HL-60/S4 treated with phorbol 12-myristate 13-acetate at 8.2 ng/mL for 4 days and 3 days (cell line): ENCODE data around the gene THRB.

Source experiments
- in situ Hi-C: fragments of 300-500 bp; cut with MboI; formaldehyde crosslinking; loops from 2 replicates; pipeline ENCODE4 v1.15.0; 2022; ENCODE audit warnings: low sequenced_read_pairs

THRB gene

GRCh38 chr3:24357635-24358034, 137.0 kb downstream of the THRB start:
- in situ Hi-C loops = no loop called here

GRCh38 chr3:24355806-24356205, 138.8 kb downstream of the THRB start:
- in situ Hi-C loops = no loop called here

GRCh38 chr3:24354230-24354629, 140.4 kb downstream of the THRB start:
- in situ Hi-C loops = no loop called here

- in situ Hi-C loops = no loop called here
Measured at GRCh38 chr3:24352893-24353553, 141.6 kb downstream of the THRB start.

- in situ Hi-C loops = no loop called here
Measured at GRCh38 chr3:24351779-24352469, 142.7 kb downstream of the THRB start.

- in situ Hi-C loops = no loop called here
Measured at GRCh38 chr3:24349367-24350019, 145.2 kb downstream of the THRB start.

- in situ Hi-C loops = no loop called here
Measured at GRCh38 chr3:24348348-24348747, 146.3 kb downstream of the THRB start.

GRCh38 chr3:24344784-24345439, 149.7 kb downstream of the THRB start:
- in situ Hi-C loops = no loop called here

GRCh38 chr3:24343084-24343783, 151.4 kb downstream of the THRB start:
- in situ Hi-C loops = no loop called here

GRCh38 chr3:24342275-24342674, 152.4 kb downstream of the THRB start:
- in situ Hi-C loops = no loop called here

- in situ Hi-C loops = no loop called here
Measured at GRCh38 chr3:24341668-24342067, 153.0 kb downstream of the THRB start.

GRCh38 chr3:24340966-24341365, 153.7 kb downstream of the THRB start:
- in situ Hi-C loops = no loop called here

- in situ Hi-C loops = no loop called here
Measured at GRCh38 chr3:24340161-24340560, 154.5 kb downstream of the THRB start.

- in situ Hi-C loops = no loop called here
Measured at GRCh38 chr3:24339266-24339825, 155.3 kb downstream of the THRB start.

GRCh38 chr3:24338409-24339130, 156.1 kb downstream of the THRB start:
- in situ Hi-C loops = no loop called here

GRCh38 chr3:24336101-24336500, 158.5 kb downstream of the THRB start:
- in situ Hi-C loops = no loop called here

- in situ Hi-C loops = no loop called here
Measured at GRCh38 chr3:24332092-24332491, 162.6 kb downstream of the THRB start.

GRCh38 chr3:24323272-24323671, 171.4 kb downstream of the THRB start:
- in situ Hi-C loops = no loop called here

GRCh38 chr3:24320601-24321000, 174.0 kb downstream of the THRB start:
- in situ Hi-C loops = no loop called here

- in situ Hi-C loops = no loop called here
Measured at GRCh38 chr3:24318677-24319287, 175.9 kb downstream of the THRB start.
